Measurements from ENCODE around the gene SERPINA4. TPM values are rescaled to one million over a fixed set of nuclear protein-coding genes. Genes with fewer than 3 reads are reported as not detected.

SERPINA4 gene
- total RNA-seq, 1 donor from 2014 or later: not detected

DNA sequence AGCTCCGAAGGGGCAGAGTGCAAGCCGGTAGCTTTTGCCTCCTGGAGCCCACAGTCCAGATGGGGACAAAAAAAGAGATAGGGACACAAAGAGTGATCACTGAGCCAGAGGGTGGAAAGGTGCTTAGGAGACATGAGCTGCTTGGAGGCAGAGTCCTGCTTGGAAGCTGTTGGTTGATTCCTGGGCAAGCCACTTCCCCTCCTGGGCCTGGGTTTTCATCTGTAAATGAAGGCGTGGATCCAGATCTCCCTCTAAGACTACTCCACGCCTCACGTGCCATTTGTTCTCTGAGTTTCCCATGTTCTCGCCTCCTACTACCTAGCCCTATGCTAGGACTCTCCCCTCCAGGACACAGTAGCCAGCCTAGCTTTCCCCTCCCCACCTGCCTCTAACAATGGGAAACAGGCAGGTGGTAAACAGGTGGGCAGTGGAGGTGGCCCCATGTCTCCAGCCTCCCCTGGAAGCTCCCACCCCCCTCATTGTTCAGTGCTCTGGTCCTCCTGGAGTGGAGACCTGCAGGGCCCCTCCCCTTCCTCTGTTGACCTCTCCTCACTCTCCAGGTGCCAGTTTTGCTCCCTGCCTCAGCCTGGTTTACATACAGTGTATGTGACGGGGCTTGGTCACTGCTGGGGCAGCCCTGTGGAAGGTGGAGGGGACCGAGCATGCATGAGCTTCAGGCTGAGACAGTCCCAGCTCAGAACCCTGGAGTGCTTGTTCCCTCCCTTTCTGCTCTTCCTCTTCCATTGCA, 54.8 kb downstream of the SERPINA4 start:
- Mint-ChIP-seq H3K27me3 (ENCODE audit: unreplicated experiment) (peaks cover 11% of the 10 kb centered on the region), H3K27ac (ENCODE audit: unreplicated experiment) (no peak overlapping the region), H3K36me3 (ENCODE audit: low read depth, unreplicated experiment) (peaks cover 23% of the 10 kb centered on the region), H3K9me3 (ENCODE audit: unreplicated experiment) (peaks cover 31% of the 10 kb centered on the region), H3K4me1 (ENCODE audit: unreplicated experiment) (no peaks in the 10 kb centered on the region), H3K4me3 (ENCODE audit: unreplicated experiment) (no peak overlapping the region)
- DNase-seq (ENCODE audit: low spot score): no peak
- TF ChIP-seq, protein P1, sequence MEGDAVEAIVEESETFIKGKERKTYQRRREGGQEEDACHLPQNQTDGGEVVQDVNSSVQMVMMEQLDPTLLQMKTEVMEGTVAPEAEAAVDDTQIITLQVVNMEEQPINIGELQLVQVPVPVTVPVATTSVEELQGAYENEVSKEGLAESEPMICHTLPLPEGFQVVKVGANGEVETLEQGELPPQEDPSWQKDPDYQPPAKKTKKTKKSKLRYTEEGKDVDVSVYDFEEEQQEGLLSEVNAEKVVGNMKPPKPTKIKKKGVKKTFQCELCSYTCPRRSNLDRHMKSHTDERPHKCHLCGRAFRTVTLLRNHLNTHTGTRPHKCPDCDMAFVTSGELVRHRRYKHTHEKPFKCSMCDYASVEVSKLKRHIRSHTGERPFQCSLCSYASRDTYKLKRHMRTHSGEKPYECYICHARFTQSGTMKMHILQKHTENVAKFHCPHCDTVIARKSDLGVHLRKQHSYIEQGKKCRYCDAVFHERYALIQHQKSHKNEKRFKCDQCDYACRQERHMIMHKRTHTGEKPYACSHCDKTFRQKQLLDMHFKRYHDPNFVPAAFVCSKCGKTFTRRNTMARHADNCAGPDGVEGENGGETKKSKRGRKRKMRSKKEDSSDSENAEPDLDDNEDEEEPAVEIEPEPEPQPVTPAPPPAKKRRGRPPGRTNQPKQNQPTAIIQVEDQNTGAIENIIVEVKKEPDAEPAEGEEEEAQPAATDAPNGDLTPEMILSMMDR (IDR thresholded peaks at IDR 0.05; ENCODE audit: unreplicated experiment): no peak

DNA sequence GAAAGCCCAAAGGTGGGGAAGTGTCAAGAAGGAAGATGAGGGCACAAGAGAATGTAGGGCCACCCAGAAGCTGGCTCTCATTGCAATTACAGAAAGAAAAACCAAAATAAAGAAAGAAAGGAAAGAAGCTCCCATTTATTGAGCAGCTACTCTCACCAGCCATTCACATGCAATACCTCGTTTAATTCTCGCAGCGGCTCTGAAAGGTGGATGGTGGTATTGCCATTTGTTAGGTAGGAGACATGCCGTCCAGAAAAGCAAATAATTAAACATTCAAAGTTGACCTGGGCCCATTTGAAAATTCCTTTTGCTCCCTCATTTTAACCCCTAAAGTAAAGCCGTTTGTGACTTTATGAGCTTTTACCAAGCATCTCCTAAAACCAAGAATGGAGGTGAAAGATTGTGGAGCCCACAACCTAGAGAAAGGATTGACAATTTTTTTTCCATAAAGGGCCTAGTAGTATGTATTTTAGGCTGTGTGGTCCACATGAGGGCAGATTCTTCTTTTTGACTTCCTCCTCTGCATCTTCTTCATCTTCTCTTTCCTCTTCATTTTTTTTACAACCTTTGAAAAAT, 56.2 kb downstream of the SERPINA4 start:
- DNase-seq (ENCODE audit: low spot score): no peak
- Mint-ChIP-seq H3K27me3 (ENCODE audit: unreplicated experiment) (peaks cover 12% of the 10 kb centered on the region), H3K36me3 (ENCODE audit: low read depth, unreplicated experiment) (peaks cover 27% of the 10 kb centered on the region), H3K4me3 (ENCODE audit: unreplicated experiment) (no peak overlapping the region), H3K27ac (ENCODE audit: unreplicated experiment) (no peak overlapping the region), H3K9me3 (ENCODE audit: unreplicated experiment) (peaks cover 31% of the 10 kb centered on the region), H3K4me1 (ENCODE audit: unreplicated experiment) (no peaks in the 10 kb centered on the region)
- TF ChIP-seq, protein P1 (IDR thresholded peaks at IDR 0.05; ENCODE audit: unreplicated experiment): no peak

DNA sequence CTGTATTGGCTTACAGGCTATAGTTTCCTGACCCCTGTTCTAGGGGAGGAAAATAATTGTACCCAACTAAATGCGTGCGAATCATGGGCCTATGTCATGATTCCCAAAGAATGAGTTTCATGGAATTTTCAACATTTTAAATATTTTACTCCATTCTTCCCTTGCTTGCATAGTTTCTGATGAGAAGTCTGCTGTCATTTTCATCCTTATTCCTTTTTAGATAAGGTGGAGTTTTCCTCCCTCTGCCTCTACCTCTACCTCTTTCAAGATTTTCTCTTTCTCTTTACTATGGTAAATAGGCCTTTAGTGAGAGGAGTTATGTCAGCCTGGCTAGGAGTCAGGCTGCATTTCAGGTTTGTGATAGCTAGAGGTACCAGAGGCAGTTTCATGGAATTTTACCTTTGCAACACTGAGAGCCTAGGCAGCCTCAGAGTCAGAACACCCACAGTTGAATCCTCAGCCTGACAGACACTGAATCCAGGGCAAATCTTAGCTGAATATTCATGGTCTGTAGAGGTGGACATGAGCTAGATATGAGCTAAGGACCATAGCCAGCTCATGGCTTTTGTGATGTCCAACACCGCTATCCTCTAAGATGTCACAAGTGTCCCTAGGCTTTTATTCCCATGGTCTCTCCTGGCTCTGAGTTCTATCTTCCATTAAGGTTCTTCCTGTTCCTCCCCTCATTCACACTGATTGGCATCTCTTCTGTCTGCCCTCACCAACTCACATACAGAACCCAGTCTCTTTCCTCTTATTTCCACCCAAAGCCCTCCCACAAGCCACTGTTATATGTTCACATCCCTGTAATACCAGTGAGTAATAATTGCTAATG, 57.0 kb downstream of the SERPINA4 start:
- Mint-ChIP-seq H3K9me3 (ENCODE audit: unreplicated experiment) (peaks cover 31% of the 10 kb centered on the region), H3K27ac (ENCODE audit: unreplicated experiment) (no peak overlapping the region), H3K4me3 (ENCODE audit: unreplicated experiment) (no peak overlapping the region), H3K4me1 (ENCODE audit: unreplicated experiment) (no peaks in the 10 kb centered on the region), H3K27me3 (ENCODE audit: unreplicated experiment) (peaks cover 12% of the 10 kb centered on the region), H3K36me3 (ENCODE audit: low read depth, unreplicated experiment) (peaks cover 27% of the 10 kb centered on the region)
- TF ChIP-seq, protein P1 (IDR thresholded peaks at IDR 0.05; ENCODE audit: unreplicated experiment): no peak
- DNase-seq (ENCODE audit: low spot score): no peak

DNA sequence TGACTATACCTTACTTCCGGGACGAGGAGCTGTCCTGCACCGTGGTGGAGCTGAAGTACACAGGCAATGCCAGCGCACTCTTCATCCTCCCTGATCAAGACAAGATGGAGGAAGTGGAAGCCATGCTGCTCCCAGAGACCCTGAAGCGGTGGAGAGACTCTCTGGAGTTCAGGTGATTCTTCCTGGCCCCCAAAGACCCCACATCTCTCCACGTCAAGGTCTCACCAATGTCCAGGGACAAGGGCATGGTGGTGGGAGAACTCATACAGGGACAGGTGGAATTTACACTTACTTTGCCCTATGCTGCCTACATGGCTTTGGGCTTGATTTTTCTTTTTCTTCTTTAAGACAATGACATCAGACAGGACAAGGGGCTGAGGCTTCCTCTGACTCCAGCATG, 58.1 kb downstream of the SERPINA4 start:
- TF ChIP-seq, protein P1 (IDR thresholded peaks at IDR 0.05; ENCODE audit: unreplicated experiment): no peak
- DNase-seq (ENCODE audit: low spot score): no peak
- Mint-ChIP-seq H3K27ac (ENCODE audit: unreplicated experiment) (no peak overlapping the region), H3K9me3 (ENCODE audit: unreplicated experiment) (peaks cover 31% of the 10 kb centered on the region), H3K36me3 (ENCODE audit: low read depth, unreplicated experiment) (peaks cover 27% of the 10 kb centered on the region), H3K4me3 (ENCODE audit: unreplicated experiment) (no peak overlapping the region), H3K27me3 (ENCODE audit: unreplicated experiment) (peaks cover 12% of the 10 kb centered on the region), H3K4me1 (ENCODE audit: unreplicated experiment) (no peaks in the 10 kb centered on the region)

Other genes with a start within 250 kb of the SERPINA4 start
- not detected for gene SERPINA6, start 238.1 kb upstream of the SERPINA4 start, total RNA-seq (ENCODE audit: unreplicated experiment)
- gene SERPINA2, start 194.7 kb upstream of the SERPINA4 start, total RNA-seq (ENCODE audit: unreplicated experiment): not detected
- gene SERPINA1, start 172.8 kb upstream of the SERPINA4 start, total RNA-seq (ENCODE audit: unreplicated experiment): not detected
- 0.18 TPM for gene SERPINA11, start 108.6 kb upstream of the SERPINA4 start, total RNA-seq (ENCODE audit: unreplicated experiment)
- not detected for gene SERPINA9, start 85.2 kb upstream of the SERPINA4 start, total RNA-seq (ENCODE audit: unreplicated experiment)
- gene SERPINA12, start 52.0 kb upstream of the SERPINA4 start, total RNA-seq (ENCODE audit: unreplicated experiment): not detected
- 0.26 TPM for gene SERPINA5, start 20.0 kb downstream of the SERPINA4 start, total RNA-seq (ENCODE audit: unreplicated experiment)
- gene SERPINA3, start 50.9 kb downstream of the SERPINA4 start, total RNA-seq (ENCODE audit: unreplicated experiment): not detected
- not detected for gene GSC, start 208.7 kb downstream of the SERPINA4 start, total RNA-seq (ENCODE audit: unreplicated experiment)

Measured in endothelial cell (in vitro differentiated cells).